ENCODE data around the gene TRIM41.
A peak's percentile ranks its signal among the peaks of the same experiment; 100 is the strongest.
"Not testable (repeated sequence)": the region's sequence is repeated elsewhere in the genome, so short reads cannot be mapped to it uniquely, and the experiment has no call there.

The TRIM41 gene

GRCh38 chr5:181212080-181212479, 11.0 kb upstream of the TRIM41 start:
- DNase-seq: no peak

DNA sequence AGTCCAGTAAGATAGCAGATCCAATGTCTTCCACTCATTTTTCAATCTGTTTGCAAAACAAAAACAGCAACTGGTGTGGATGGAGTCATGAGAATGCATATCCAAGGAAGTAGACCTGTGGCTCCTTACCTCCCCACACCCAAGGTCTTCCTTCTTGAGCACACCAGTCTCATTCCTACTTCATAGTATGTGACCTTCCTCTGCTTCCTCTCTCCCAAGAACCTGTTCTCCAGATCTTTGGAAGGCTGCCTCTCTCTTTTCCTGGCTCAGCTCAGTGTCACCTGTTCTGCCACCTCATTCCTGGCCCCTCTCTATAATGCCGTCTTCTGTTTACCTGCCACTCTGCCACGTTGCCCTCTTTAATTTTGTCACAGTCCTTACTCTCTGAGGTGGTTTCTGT, 10.1 kb upstream of the TRIM41 start:
- no peak for DNase-seq

- not testable (repeated sequence) for DNase-seq
These were observed 8.8 kb upstream of the TRIM41 start for GRCh38 chr5:181214249-181214648.

- DNase-seq: peak; percentile 63
These were observed 6.8 kb upstream of the TRIM41 start for GRCh38 chr5:181215997-181216989.

DNA sequence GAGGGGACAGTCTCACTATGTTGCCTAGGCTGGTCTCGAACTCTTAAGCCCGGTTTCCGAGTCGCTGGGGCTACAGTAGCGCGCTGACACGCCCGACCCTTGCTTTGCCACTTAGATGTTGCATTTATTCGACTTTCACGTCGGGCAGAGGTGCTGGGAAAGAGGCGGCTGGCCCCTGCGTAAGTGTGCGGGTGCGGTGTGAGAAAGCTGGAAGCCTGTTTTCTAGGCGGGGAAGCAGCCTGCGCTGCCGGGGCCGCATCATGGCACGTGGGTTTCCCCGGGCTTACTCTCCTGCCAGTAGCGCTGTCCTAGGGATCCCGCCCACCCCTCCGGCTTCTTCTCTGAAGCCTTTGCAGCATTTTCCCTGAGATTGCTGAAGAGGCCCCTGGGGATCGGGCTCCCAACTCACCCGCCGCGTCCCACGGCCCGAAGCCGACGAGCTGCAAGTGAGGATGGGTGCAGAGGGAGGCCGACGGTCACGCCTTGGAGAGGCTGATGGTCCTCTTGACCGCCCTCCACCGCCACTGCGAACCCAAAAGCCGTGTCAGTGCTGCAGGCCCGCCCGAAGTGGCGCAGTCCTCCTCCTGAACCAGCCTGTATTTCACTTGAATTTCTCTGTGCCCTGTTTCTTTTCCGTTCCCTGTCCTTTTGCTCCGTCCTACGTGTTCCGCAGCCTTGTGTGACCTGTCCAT, 5.8 kb upstream of the TRIM41 start:
- peak; percentile 72 for DNase-seq

DNA sequence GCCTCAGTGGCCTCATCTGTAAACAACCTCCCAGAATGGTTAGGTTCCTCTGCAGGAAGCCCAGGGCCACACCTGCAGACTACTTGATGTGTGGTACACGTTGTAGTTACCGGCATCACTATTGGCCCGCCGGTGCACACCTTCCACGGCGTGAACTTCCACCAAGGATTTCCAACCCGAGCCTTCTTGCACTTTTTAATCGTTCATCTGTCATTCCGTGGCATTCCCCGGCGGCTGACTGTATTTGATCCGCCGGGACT, 5.3 kb upstream of the TRIM41 start:
- DNase-seq: peak; percentile 61

- DNase-seq: no peak
These were observed 4.3 kb upstream of the TRIM41 start for GRCh38 chr5:181218795-181219124.

DNA sequence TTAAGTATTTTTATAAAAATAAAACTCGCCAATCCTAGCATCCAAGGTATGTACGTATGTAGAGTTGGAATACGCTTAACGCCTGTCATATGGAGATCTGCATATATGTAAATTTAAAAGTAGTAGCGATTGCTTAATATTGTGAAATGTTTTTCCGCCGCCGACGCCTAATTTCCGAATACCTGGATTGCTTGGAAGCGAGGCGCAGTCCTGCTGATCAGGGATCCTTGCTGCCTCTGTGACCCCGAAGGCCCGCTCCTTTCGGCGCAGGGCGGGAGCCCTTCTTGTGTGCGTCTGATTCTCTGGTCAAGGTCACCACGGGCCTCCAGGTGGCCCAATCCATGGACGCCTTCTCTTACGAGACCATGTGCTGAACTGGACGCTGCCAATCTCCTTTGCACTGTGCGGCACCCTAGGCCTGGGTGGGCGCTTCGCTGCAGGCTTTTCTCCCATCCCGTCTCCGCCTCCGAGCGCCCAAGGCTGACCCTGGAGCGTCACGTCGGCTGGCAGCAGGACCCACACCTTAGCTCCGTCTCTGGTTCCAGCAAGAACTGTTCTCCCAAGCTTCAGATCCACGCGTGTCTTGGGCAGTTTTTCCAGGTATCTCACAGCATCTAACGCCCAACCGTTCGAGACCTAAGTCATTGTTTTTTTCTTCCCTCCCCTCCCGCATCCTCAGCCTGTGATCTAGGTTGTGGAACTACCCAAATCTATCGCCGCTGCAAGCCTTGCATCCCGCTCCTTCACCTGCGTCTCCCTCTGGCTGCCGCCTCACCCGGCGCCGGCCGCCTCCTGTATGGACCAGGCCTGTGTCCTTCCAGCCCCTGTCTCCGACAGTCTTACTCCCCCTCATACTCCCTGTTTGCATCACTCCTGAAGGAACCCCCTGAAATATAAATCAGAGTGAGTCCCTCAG, 3.6 kb upstream of the TRIM41 start:
- DNase-seq: no peak

- DNase-seq: no peak
These were observed 2.9 kb upstream of the TRIM41 start for GRCh38 chr5:181220178-181220515.

- DNase-seq: peak; percentile 69
These were observed 1.8 kb upstream of the TRIM41 start for GRCh38 chr5:181221105-181221791.

DNA sequence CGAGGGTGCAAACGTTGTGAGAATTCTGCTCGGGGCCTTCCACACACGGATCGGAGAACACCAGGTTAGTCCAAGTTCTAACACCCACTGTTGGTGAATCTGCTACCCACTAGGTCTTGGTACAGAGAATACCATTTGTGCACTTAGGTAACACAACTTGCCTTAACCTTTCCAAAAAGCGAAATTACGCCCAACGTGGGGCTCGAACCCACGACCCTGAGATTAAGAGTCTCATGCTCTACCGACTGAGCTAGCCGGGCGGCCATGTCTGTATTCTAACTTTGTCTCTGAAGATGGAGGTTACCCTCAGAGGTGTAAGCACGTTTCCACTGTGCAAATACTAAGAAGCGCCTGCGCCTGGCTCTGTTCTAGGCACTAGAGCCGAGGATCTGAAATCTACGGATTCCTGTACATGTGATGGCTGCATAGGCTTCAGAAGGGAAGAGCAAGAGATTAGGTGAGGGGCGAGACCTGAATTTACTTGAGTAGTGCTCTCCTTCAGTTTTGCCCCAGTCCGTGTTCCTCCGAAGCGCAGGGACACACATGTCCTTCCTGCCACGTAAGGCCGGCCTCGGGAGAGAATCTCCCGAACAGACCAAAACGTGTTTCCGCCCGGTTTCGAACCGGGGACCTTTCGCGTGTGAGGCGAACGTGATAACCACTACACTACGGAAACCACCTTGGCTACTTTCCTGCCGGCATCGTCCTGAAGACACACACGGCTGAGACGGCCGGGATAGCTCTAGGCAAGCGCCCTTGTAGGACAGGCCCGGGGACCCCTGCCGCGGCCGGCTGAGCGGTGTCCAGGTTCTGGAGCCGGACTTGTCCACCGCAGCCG, 1.1 kb upstream of the TRIM41 start:
- DNase-seq: peak; percentile 92

DNA sequence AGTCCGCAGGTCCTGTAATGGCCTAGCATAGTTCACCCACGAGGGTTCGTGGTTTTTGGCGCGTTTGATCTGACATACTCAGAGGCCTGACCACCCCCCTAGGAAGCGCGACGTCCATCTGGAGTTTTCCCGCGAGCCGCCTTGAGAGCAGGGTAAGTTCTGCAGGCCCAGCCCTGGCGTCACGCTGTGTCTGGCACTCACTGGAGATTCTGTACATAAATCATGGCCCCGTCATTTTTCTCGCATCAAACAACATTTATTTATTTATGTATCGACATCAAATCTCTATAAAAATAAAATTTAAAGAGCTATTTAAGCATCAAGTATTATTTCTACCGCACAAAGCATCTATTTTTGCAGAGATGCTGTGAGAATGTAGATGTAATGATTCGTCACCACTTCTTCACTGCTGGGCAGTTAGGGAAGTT, 437 bp upstream of the TRIM41 start:
- DNase-seq: no peak

- DNase-seq: no peak
These were observed 778 bp downstream of the TRIM41 start for GRCh38 chr5:181223729-181224389.

- peak; percentile 52 for DNase-seq
These were observed 1.5 kb downstream of the TRIM41 start for GRCh38 chr5:181224390-181225229.

DNA sequence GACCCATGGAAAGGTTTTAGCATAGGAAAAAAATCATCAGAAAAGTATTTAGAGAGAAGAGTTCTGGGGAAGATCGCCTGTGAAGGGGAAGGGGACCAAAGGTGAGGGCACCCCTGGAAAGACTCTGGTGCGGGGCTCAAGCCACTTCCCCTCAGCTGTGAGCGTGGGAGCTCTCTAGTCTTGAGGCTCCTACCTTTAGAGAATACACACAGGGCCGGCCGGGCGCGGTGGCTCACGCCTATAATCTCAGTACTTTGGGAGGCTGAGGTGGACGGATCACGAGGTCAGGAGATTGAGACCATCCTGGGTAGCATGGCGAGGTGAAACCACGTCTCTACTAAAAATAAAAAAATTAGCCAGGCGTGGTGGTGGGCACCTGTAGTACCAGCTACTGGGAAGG, 6.9 kb downstream of the TRIM41 start:
- no peak for DNase-seq

- DNase-seq: no peak
These were observed 7.5 kb downstream of the TRIM41 start for GRCh38 chr5:181230551-181230950.

DNA sequence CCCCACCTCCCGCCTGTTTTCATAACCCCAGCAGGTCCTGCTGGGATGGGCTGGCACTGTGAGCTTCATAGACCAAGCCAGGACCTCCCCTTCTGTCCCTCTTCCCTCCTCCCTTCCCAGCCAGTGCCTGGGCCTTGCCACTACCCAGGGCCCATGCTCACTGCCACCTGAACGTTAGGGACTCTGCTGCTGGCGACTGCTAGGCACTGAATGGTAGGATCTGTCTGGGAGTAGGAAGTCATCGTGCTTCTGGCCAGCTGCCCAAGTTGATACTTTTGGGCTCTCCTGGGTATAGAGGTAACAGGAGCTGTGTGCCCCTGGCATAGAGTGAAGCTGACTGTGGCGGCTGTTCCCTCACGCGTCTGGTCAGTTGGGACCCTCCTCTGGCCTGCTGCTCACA, 8.4 kb downstream of the TRIM41 start:
- DNase-seq: no peak

GRCh38 chr5:181232593-181232992, 9.5 kb downstream of the TRIM41 start:
- DNase-seq: no peak

- no peak for DNase-seq
These were observed 10.2 kb downstream of the TRIM41 start for GRCh38 chr5:181233088-181233800.
